ENCODE data around the gene TMEM38A. TPM values are rescaled to one million over a fixed set of nuclear protein-coding genes. Genes with fewer than 3 reads are reported as not detected.
"Not testable (repeated sequence)": the region's sequence is repeated elsewhere in the genome, so short reads cannot be mapped to it uniquely, and the experiment has no call there.

Gene TMEM38A
- total RNA-seq, 6 donors from 2014 or later = 5.1 to 8.4 (median 5.9) TPM

GRCh38 chr19:16714702-16715287 is 53.9 kb downstream of the TMEM38A start:
- 23 to 30% methylated on average over 14 of the region's 14 CpGs for WGBS, 2 donors
- Histone ChIP-seq H3K36me3 (no peaks in the 10 kb centered on the region), H3K27me3 (no peaks in the 10 kb centered on the region), H3K27ac (no peak overlapping the region), H3K4me3 (no peak overlapping the region), H3K9me3 (no peaks in the 10 kb centered on the region), H3K4me1 (peaks cover 0 to 8% (median under 1%) of the 10 kb centered on the region in 4 donors)
- ATAC-seq (ENCODE audit: low FRiP score in 2 of 2) = peak in 1 of 2 donors; percentile 82
- TF ChIP-seq CTCF (IDR thresholded peaks at IDR 0.05) (peak; percentile 64 to 78 (median 73)), POLR2A (IDR thresholded peaks at IDR 0.05) (no peak)
- peak; percentile 56 to 84 for DNase-seq

DNA sequence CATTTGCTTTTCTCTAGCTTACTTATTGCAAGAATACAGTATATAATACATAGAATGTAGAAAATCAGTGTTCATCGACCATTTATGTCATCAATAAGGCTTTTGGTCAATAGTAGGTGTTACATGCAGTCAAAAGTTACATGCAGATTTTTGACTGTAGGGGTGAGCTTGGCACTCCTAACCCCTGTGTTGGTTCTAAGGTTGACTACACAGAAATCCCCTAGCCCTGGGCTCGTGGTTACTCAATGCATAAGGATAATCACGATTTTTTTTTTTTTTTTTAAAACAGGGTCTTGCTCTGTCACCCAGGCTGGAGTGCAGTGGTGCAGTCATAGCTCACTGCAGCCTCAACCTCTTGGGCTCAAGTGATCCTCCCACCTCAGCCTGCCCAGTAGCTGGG is 54.7 kb downstream of the TMEM38A start:
- H3K4me1 ChIP-seq = peaks cover 0 to 8% (median 1%) of the 10 kb centered on the region in 4 donors
- H3K36me3 ChIP-seq = no peaks in the 10 kb centered on the region
- WGBS, 2 donors = 77 to 78% methylated on average over 3 of the region's 3 CpGs
- H3K4me3 ChIP-seq = no peak overlapping the region
- H3K27ac ChIP-seq = no peak overlapping the region
- H3K9me3 ChIP-seq = no peaks in the 10 kb centered on the region
- H3K27me3 ChIP-seq = no peaks in the 10 kb centered on the region
- no peak for DNase-seq
- no peak for TF ChIP-seq EP300 (IDR thresholded peaks at IDR 0.05)
- TF ChIP-seq POLR2A (IDR thresholded peaks at IDR 0.05) = no peak
- no peak for TF ChIP-seq CTCF (IDR thresholded peaks at IDR 0.05)
- no peak for TF ChIP-seq POLR2AphosphoS5 (IDR thresholded peaks at IDR 0.05)
- no peak for ATAC-seq (ENCODE audit: low FRiP score in 2 of 2)

DNA sequence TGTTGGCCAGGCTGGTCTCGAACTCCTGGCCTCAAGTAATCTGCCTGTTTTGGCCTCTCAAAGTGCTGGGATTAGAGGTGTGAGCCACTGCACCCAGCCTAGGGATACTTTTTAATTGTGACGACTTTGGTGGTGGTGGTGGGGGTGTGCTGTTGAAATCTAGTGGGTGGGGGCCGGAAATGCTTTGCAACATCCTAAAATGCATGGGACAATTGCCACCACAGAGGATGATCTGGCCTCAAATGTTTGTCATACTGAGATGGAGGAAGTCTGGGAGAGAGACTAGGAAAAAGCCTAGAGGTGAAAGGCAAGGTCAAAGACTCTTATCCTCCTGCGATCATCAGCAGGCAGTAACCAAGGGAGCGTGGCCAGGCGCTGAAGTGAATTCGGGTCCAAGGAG is 60.1 kb downstream of the TMEM38A start:
- DNase-seq (no peak), ATAC-seq (ENCODE audit: low FRiP score in 2 of 2) (no peak)
- H3K4me1 ChIP-seq = peaks cover 0 to 8% (median 1%) of the 10 kb centered on the region in 4 donors
- no peaks in the 10 kb centered on the region for H3K27me3 ChIP-seq
- no peak overlapping the region for H3K27ac ChIP-seq
- H3K9me3 ChIP-seq = no peaks in the 10 kb centered on the region
- H3K4me3 ChIP-seq = no peak overlapping the region
- H3K36me3 ChIP-seq = no peaks in the 10 kb centered on the region
- no peak for TF ChIP-seq POLR2A (IDR thresholded peaks at IDR 0.05)
- TF ChIP-seq CTCF (IDR thresholded peaks at IDR 0.05) = no peak
- TF ChIP-seq POLR2AphosphoS5 (IDR thresholded peaks at IDR 0.05) = no peak
- no peak for TF ChIP-seq EP300 (IDR thresholded peaks at IDR 0.05)
- 64 to 79% methylated on average over 7 of the region's 7 CpGs for WGBS, 2 donors

DNA sequence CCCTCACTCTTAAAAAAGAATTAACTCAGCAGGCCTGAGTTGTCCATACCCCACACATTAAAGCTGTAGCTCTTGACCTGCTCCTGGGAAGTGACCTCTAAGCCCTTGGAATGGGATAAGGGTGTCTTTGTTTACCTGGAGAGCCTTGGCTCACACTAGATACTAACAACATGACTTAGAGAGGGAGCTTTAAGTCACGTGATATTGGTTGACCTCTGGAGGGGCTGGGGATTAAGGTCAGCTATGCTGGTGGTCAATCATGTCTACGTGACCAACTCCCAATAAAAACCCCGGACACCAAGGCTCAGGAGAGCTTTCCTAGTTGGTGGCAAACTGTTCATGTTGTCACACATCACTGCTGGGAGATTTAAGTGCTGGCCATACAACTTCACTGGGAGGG is 61.7 kb downstream of the TMEM38A start:
- H3K4me3 ChIP-seq = no peak overlapping the region
- no peak for DNase-seq
- no peaks in the 10 kb centered on the region for H3K9me3 ChIP-seq
- H3K27me3 ChIP-seq = no peaks in the 10 kb centered on the region
- no peaks in the 10 kb centered on the region for H3K36me3 ChIP-seq
- H3K4me1 ChIP-seq = peaks cover 0 to 8% (median 1%) of the 10 kb centered on the region in 4 donors
- H3K27ac ChIP-seq = no peak overlapping the region
- ATAC-seq (ENCODE audit: low FRiP score in 2 of 2) = no peak
- WGBS, 2 donors = 65 to 69% methylated on average over 3 of the region's 3 CpGs
- TF ChIP-seq EP300 (IDR thresholded peaks at IDR 0.05) (no peak), POLR2A (IDR thresholded peaks at IDR 0.05) (no peak), CTCF (IDR thresholded peaks at IDR 0.05) (no peak), POLR2AphosphoS5 (IDR thresholded peaks at IDR 0.05) (no peak)

GRCh38 chr19:16726916-16727315 is 66.0 kb downstream of the TMEM38A start:
- Histone ChIP-seq H3K4me3 (no peak overlapping the region), H3K27ac (no peak overlapping the region), H3K4me1 (no peaks in the 10 kb centered on the region), H3K36me3 (no peaks in the 10 kb centered on the region), H3K9me3 (no peaks in the 10 kb centered on the region), H3K27me3 (no peaks in the 10 kb centered on the region)
- WGBS, 2 donors = 78 to 83% methylated on average over 10 of the region's 11 CpGs
- no peak for ATAC-seq (ENCODE audit: low FRiP score in 2 of 2)
- TF ChIP-seq CTCF (IDR thresholded peaks at IDR 0.05) = no peak
- no peak for TF ChIP-seq POLR2A (IDR thresholded peaks at IDR 0.05)
- no peak for TF ChIP-seq EP300 (IDR thresholded peaks at IDR 0.05)
- no peak for TF ChIP-seq POLR2AphosphoS5 (IDR thresholded peaks at IDR 0.05)
- no peak for DNase-seq

DNA sequence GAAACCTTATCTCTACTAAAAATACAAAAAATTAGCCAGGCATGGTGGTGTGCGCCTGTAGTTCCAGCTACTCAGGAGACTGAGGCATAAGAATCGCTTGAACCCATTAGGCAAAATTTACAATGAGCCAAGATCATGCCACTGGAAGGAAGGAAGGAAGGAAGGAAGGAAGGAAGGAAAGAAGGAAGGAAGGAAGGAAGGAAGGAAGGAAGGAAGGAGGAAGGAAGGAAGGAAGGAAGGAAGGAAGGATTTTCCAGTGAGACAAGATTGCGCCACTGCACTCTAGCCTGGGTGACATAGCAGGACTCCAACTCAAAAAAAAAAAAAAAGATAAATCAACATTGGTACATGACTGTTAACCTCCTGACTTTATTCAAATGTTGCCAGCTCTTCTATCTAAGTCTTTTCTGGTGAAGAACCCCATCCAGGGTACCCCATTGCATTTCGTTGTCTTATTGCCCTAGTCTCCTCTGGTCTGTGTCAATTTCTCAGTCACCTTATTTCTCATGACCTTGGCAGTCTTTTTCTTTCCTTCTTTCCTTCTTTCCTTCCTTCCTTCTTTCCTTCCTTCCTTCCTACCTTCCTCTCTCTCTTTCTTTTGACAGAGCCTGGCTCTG is 74.8 kb downstream of the TMEM38A start:
- 88 to 89% methylated on average over 4 of the region's 4 CpGs for WGBS, 2 donors
- H3K36me3 ChIP-seq = not testable (repeated sequence)

More for the DNA sequence above, 74.8 kb downstream of the TMEM38A start:
- not testable (repeated sequence) for H3K9me3 ChIP-seq; DNase-seq; H3K4me1 ChIP-seq; H3K4me3 ChIP-seq; H3K27me3 ChIP-seq; ATAC-seq (ENCODE audit: low FRiP score in 2 of 2); H3K27ac ChIP-seq
